HepG2 (cell line): Measurements from ENCODE around the gene EIF1. TPM values are rescaled to one million over a fixed set of nuclear protein-coding genes. Genes with fewer than 3 reads are reported as not detected.

ENCODE experiments used
- CEBPG ChIP-seq: IDR thresholded peaks from 2 replicates; pipeline ENCODE4 v1.6.1; 2016
- ERF ChIP-seq: IDR thresholded peaks from 2 replicates; pipeline ENCODE4 v1.6.1; 2018; ENCODE audit warnings: missing biosample characterization, missing genetic modification reagents
- FOXA3 ChIP-seq: IDR thresholded peaks from 2 replicates; pipeline ENCODE4 v1.6.1; 2016; ENCODE audit warnings: missing genetic modification reagents, missing compliant biosample characterization
- HES4 ChIP-seq: sonication (generic); formaldehyde crosslinking; IDR thresholded peaks from 2 replicates; pipeline ENCODE4 v1.9.0; 2021; ENCODE audit warnings: mild to moderate bottlenecking, missing genetic modification reagents, borderline replicate concordance
- HNRNPLL ChIP-seq: fragments of 200-400 bp; formaldehyde crosslinking; IDR thresholded peaks from 2 replicates; pipeline ENCODE4 v1.6.1; 2017; ENCODE audit warnings: mild to moderate bottlenecking, low read depth, low read length; ENCODE audit not compliant: poor library complexity, severe bottlenecking
- MXD1 ChIP-seq: sonication (generic); formaldehyde crosslinking; IDR thresholded peaks from 2 replicates; pipeline ENCODE4 v1.4.0; 2020; ENCODE audit warnings: mild to moderate bottlenecking, missing genetic modification reagents
- SOX13 ChIP-seq, 3 experiments: fragments of 450-650 bp in 1 of 3; sonication (generic) in 1 of 3; formaldehyde crosslinking in 1 of 3; IDR thresholded peaks in 2 of 3; conservative IDR thresholded peaks in 1 of 3; 2 replicates each; pipeline versions ENCODE4 v1.5.0 to v1.6.1; 2016 to 2020; ENCODE audit warnings: antibody characterized with exemption in 1 of 3, mild to moderate bottlenecking in 1 of 3, missing compliant biosample characterization in 1 of 3, missing genetic modification reagents in 1 of 3, moderate library complexity in 1 of 3
- SOX6 ChIP-seq, 2 experiments: fragments of 450-650 bp in 1 of 2; sonication (generic) in 1 of 2; formaldehyde crosslinking in 1 of 2; IDR thresholded peaks; 2 replicates each; pipeline versions ENCODE4 v1.4.0 to v1.6.1; 2017 to 2020; ENCODE audit warnings: antibody characterized with exemption in 1 of 2, mild to moderate bottlenecking in 1 of 2, missing genetic modification reagents in 1 of 2
- TRIM22 ChIP-seq: fragments of 450-650 bp; IDR thresholded peaks from 2 replicates; pipeline ENCODE4 v1.6.1; 2017
- ZC3H4 ChIP-seq: sonication (generic); formaldehyde crosslinking; IDR thresholded peaks from 2 replicates; pipeline ENCODE4 v1.4.0; 2020; ENCODE audit warnings: missing genetic modification reagents, borderline replicate concordance
- ZFP90 ChIP-seq: sonication (generic); formaldehyde crosslinking; IDR thresholded peaks from 2 replicates; pipeline ENCODE4 v1.8.0; 2022; ENCODE audit warnings: missing genetic modification reagents, mild to moderate bottlenecking, inconsistent platforms, borderline replicate concordance
- ZFYVE20 ChIP-seq: sonication (generic); formaldehyde crosslinking; IDR thresholded peaks from 2 replicates; pipeline ENCODE4 v1.8.0; 2023; ENCODE audit warnings: low read depth, mild to moderate bottlenecking, moderate library complexity, missing genetic modification reagents, borderline replicate concordance
- ZNF205 ChIP-seq: IDR thresholded peaks from 2 replicates; pipeline ENCODE4 v1.6.1; 2018; ENCODE audit warnings: missing biosample characterization, missing genetic modification reagents
- ZNF276 ChIP-seq: sonication (generic); formaldehyde crosslinking; IDR thresholded peaks from 2 replicates; pipeline ENCODE4 v1.4.0; 2020; ENCODE audit warnings: mild to moderate bottlenecking, low read depth, missing genetic modification reagents
- ZNF407 ChIP-seq: sonication (generic); formaldehyde crosslinking; IDR thresholded peaks from one replicate; pipeline ENCODE4 v1.5.1; 2020; ENCODE audit warnings: mild to moderate bottlenecking, missing genetic modification reagents; ENCODE audit errors: not compliant biosample characterization
- ZNF557 ChIP-seq: sonication (generic); formaldehyde crosslinking; IDR thresholded peaks from 2 replicates; pipeline ENCODE4 v1.4.0; 2020; ENCODE audit warnings: missing genetic modification reagents
- polyA plus RNA-seq, 8 experiments: library from polyadenylated mRNA; depleted of rRNA in 3 of 8; stranded (reverse) in 7 of 8; unstranded in 1 of 8; fragments of >200 nt; fragmentation: Illumina TruSeq in 4 of 8; extraction: Trizol in 4 of 8; gene quantifications; 2 replicates each; pipeline versions ENCODE4 v1.2.1 to v1.2.3, GENCODE V29; 2011 to 2016; ENCODE audit warnings: low read depth in 4 of 8, missing spikeins in 1 of 8, mixed read lengths in 1 of 8; ENCODE audit not compliant: insufficient read depth in 1 of 8
- total RNA-seq, 5 experiments: library from RNA; depleted of rRNA; stranded (reverse); fragments of >200 nt; fragmentation: Illumina TruSeq; extraction: Trizol; gene quantifications; 2 replicates each; pipeline ENCODE4 v1.2.3, GENCODE V29; 2016; ENCODE audit warnings: low read depth in 1 of 5

Gene EIF1
- total and polyA plus RNA-seq, 2 of the 13 experiments (the other 11 are each of a cell fraction or from before 2014, with no cell fraction given) = 147 to 517 TPM

- TF ChIP-seq ZNF276 (CRISPR knock-in tag) (0 out of 2 replicates have a peak, but pooled peaks have one; percentile 35), ZNF557 (CRISPR knock-in tag) (no peak), HNRNPLL (no peak), ERF (peak; percentile 77), MXD1 (CRISPR knock-in tag) (no peak), ZNF205 (peak; percentile 49; the same call in 1 of the 2 replicates), ZFP90 (CRISPR knock-in tag) (no peak), FOXA3 (peak; percentile 20), ZNF407 (no peak), ZC3H4 (CRISPR knock-in tag) (no peak), ZFYVE20 (CRISPR knock-in tag) (no peak), CEBPG (CRISPR knock-in tag) (peak; percentile 26; the same call in 1 of the 2 replicates), SOX13 (IDR thresholded peaks at IDR 0.05) (no peak), SOX13 (CRISPR knock-in tag; conservative IDR thresholded peaks at IDR 0.05 in 1 of 2, IDR thresholded peaks at IDR 0.05 in 1 of 2) (no peak), HES4 (CRISPR knock-in tag) (no peak), SOX6 (IDR thresholded peaks at IDR 0.05) (no peak), SOX6 (CRISPR knock-in tag; IDR thresholded peaks at IDR 0.05) (peak; percentile 54), TRIM22 (no peak)
These were observed 49.6 kb downstream of the EIF1 start (continued) for GRCh38 chr17:41738077-41738800.
